PFSK-1 (cell line): ENCODE data around the gene DNER.

Experiments
- FOXP2 ChIP-seq: optimal IDR thresholded peaks from 2 replicates; pipeline ENCODE3; 2011; ENCODE audit warnings: borderline replicate concordance, control low read depth, inconsistent platforms; ENCODE audit not compliant: insufficient read depth; ENCODE audit errors: extremely low read length, extremely low read depth
- POLR2AphosphoS5 ChIP-seq: IDR thresholded peaks from 2 replicates; pipeline ENCODE4 v1.6.1; 2012; ENCODE audit warnings: low read depth, mild to moderate bottlenecking, control low read depth, low read length, moderate library complexity
- REST ChIP-seq, 2 experiments: IDR thresholded peaks; 2 replicates each; pipeline versions ENCODE4 v1.6.1 to v1.8.0; 2011 to 2012; ENCODE audit warnings: low read depth in 2 of 2, low read length in 2 of 2, control low read depth in 1 of 2, inconsistent platforms in 1 of 2, mild to moderate bottlenecking in 1 of 2, moderate library complexity in 1 of 2; ENCODE audit not compliant: insufficient read depth in 1 of 2
- SIN3A ChIP-seq: IDR thresholded peaks from 2 replicates; pipeline ENCODE4 v1.6.1; 2012; ENCODE audit warnings: mild to moderate bottlenecking, low read length, moderate library complexity, borderline replicate concordance; ENCODE audit not compliant: insufficient read depth
- TAF1 ChIP-seq: IDR thresholded peaks from 2 replicates; pipeline ENCODE4 v1.6.1; 2012; ENCODE audit warnings: low read length, control low read depth, borderline replicate concordance; ENCODE audit not compliant: insufficient read depth

The DNER gene

DNA sequence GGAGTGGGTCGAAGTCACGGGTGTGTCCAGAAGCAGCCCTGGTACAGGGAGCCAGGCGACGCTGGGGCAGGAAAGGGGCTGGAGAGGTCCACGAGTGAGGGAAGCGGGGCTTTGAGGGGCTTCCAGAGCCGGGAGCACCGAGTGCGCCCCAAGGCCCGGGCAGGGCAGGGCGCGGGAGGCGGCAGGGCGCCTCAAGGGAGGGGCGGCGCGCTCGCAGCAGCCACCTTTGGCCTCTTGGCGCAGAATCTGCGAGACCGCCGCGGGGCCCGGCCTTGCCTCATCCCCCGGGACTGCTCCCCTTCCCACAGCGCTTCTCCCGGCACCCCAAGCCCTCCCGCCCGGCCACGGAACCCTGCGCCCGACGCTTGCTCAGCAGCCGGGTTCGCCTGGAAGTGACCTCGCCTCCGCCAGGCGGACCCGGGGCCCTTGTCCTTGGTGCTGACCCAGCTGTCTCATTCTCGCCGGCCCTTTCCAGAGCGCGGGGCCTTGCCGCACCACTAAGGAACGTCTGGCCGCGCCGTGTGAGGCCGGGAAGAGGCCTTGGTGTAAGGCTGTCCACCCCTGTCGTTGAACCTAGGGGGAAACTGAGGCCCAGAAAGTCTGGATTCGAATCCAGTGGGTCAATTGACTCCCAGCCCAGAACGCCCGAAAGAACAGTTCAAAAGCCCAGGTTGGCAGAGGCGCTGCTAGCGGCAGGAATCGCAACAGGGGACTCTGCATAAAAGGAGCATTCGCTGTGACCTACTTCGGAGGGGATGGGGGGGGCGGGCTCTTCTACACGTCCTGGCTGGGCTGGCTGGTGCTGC lies 584 bp upstream of the DNER start:
- TF ChIP-seq SIN3A (no peak), REST (IDR thresholded peaks at IDR 0.05; ENCODE audit: insufficient read depth in 1 of 2, low read depth in 2 of 2, low read length in 2 of 2) (peak; percentile 91 to 96)

- TF ChIP-seq SIN3A (no peak), POLR2AphosphoS5 (no peak), FOXP2 (no peak), REST (IDR thresholded peaks at IDR 0.05; ENCODE audit: insufficient read depth in 1 of 2, low read depth in 2 of 2, low read length in 2 of 2) (no peak), TAF1 (no peak)
These were observed 830 bp downstream of the DNER start for GRCh38 chr2:229713371-229714079.

GRCh38 chr2:229712136-229712535 lies 2.2 kb downstream of the DNER start:
- TF ChIP-seq TAF1 (no peak), POLR2AphosphoS5 (no peak), REST (IDR thresholded peaks at IDR 0.05; ENCODE audit: insufficient read depth in 1 of 2, low read depth in 2 of 2, low read length in 2 of 2) (no peak), FOXP2 (no peak), SIN3A (no peak)

DNA sequence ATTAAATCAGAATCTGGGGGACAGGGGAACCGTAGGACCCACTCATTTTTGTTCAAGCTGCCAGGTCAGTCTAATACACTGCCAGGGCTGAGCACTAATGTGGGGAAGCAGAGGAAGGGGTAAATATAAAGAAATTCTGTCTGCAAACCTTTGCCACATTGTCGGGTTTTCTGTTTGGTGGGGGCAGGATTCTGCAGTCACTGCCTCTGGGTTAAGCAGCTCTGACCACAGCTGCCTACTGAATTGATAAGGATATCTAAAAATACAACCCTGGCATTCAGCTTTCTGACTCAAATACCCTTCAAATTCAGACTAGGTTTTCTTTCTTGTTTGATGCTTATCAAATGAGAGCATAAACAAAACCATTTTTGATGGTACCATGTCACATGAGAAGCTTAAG lies 6.0 kb downstream of the DNER start:
- TF ChIP-seq SIN3A (no peak), POLR2AphosphoS5 (no peak)

DNA sequence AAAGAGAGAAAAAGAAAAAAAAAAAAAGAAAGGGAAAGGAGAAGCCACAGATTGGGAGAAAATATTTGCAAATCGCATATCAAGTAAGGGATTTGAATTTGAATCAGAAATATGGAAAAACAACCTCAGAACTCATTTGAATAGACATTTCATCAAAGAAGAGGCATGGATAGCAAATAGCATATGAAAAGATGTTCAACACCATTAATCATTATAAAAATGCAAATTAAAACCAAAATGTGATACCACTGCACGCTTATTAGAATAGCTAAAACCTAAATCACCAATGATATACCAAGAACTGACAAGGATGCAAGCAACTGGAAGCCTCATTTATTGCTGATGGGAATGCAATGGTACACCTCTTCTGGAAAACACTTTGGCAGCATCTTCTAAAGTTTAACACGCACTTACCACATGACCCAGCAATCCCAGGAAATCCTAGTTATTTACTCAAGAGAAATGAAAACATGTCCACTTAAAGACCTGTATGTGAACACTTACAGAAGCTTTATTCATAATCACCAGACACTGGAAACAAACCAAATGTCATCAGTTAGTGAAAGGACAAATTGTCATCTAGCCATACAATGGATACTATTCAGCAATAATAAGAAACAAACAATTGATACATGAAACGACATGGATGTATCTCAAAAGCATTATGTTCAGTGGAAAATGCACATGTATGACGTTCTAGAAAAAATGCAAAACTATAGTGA lies 10.3 kb downstream of the DNER start:
- TF ChIP-seq REST (IDR thresholded peaks at IDR 0.05; ENCODE audit: insufficient read depth in 1 of 2, low read depth in 2 of 2, low read length in 2 of 2) (no peak), POLR2AphosphoS5 (no peak), FOXP2 (no peak)
